Activated naive CD8-positive, alpha-beta T cell treated with anti-CD3 and anti-CD28 coated beads, Interleukin-2, amount 10 ng/mL, durations not matched to agents 7 days and 5 days (primary cell): ENCODE data around the gene NUBP1. TPM values are rescaled to one million over a fixed set of nuclear protein-coding genes. Genes with fewer than 3 reads are reported as not detected.
A peak's percentile ranks its signal among the peaks of the same experiment; 100 is the strongest.
"Not testable (repeated sequence)": the region's sequence is repeated elsewhere in the genome, so short reads cannot be mapped to it uniquely, and the experiment has no call there.

Source experiments
- ATAC-seq: fragments of 150-1000 bp; cut with Tn5 transposase; one replicate; pipeline ENCODE4 v1.10.0; 2021; ENCODE audit warnings: low read depth, moderate library complexity
- POLR2A ChIA-PET: fragments of 350-600 bp; sonication (Branson Sonifier 250); formaldehyde crosslinking; loops from one replicate; lab custom pipeline; 2021; ENCODE audit warnings: antibody characterized with exemption; lab: Charles Lee
- DNase-seq: peaks from one replicate; pipeline ENCODE4 v3.0.0; 2021
- H3K27ac Mint-ChIP-seq: one replicate; pipeline ENCODE4 v1.8.0; 2022; ENCODE audit warnings: mild to moderate bottlenecking, mixed read lengths
- H3K27me3 Mint-ChIP-seq: one replicate; pipeline ENCODE4 v1.8.0; 2022; ENCODE audit warnings: mild to moderate bottlenecking, moderate library complexity, mixed read lengths
- H3K36me3 Mint-ChIP-seq: one replicate; pipeline ENCODE4 v1.8.0; 2021; ENCODE audit warnings: mild to moderate bottlenecking, mixed read lengths
- H3K4me1 Mint-ChIP-seq: one replicate; pipeline ENCODE4 v1.8.0; 2021; ENCODE audit warnings: mixed read lengths
- H3K4me3 Mint-ChIP-seq: one replicate; pipeline ENCODE4 v1.8.0; 2022; ENCODE audit warnings: mild to moderate bottlenecking, moderate library complexity, mixed read lengths
- H3K9me3 Mint-ChIP-seq: one replicate; pipeline ENCODE4 v1.8.0; 2021; ENCODE audit warnings: mixed read lengths
- total RNA-seq, 2 experiments: library from RNA; stranded (reverse); gene quantifications; one replicate each; pipeline ENCODE4 v1.2.3, GENCODE V29; 2021

Gene NUBP1
- total RNA-seq, 2 experiments from 2014 or later: 24.5 to 24.6 TPM

- peaks cover 33% of the 10 kb centered on the region for H3K36me3 Mint-ChIP-seq
- no peak overlapping the region for H3K27ac Mint-ChIP-seq
- POLR2A ChIA-PET: no interaction called here
- H3K9me3 Mint-ChIP-seq: peaks cover 6% of the 10 kb centered on the region
- no peaks in the 10 kb centered on the region for H3K27me3 Mint-ChIP-seq
- peaks cover 10% of the 10 kb centered on the region for H3K4me1 Mint-ChIP-seq
- no peak for ATAC-seq
- no peak for DNase-seq
- no peak overlapping the region for H3K4me3 Mint-ChIP-seq
Observed at GRCh38 chr16:10760858-10761257, 17.2 kb downstream of the NUBP1 start.

- H3K4me1 Mint-ChIP-seq: peaks cover 14% of the 10 kb centered on the region
- DNase-seq (no peak), ATAC-seq (no peak)
- POLR2A ChIA-PET: no interaction called here
- peaks cover 6% of the 10 kb centered on the region for H3K9me3 Mint-ChIP-seq
- no peak overlapping the region for H3K4me3 Mint-ChIP-seq
- H3K36me3 Mint-ChIP-seq: peaks cover 33% of the 10 kb centered on the region
- H3K27me3 Mint-ChIP-seq: no peaks in the 10 kb centered on the region
- H3K27ac Mint-ChIP-seq: no peak overlapping the region
Observed at GRCh38 chr16:10761373-10761772, 17.7 kb downstream of the NUBP1 start.

GRCh38 chr16:10762336-10763016 lies 18.8 kb downstream of the NUBP1 start:
- Mint-ChIP-seq H3K4me3 (no peak overlapping the region), H3K27me3 (no peaks in the 10 kb centered on the region), H3K9me3 (peaks cover 6% of the 10 kb centered on the region), H3K4me1 (peaks cover 12% of the 10 kb centered on the region), H3K36me3 (peaks cover 33% of the 10 kb centered on the region), H3K27ac (no peak overlapping the region)
- DNase-seq (no peak), ATAC-seq (no peak)
- POLR2A ChIA-PET: no interaction called here

GRCh38 chr16:10763456-10763855 lies 19.8 kb downstream of the NUBP1 start:
- H3K27me3 Mint-ChIP-seq: no peaks in the 10 kb centered on the region
- POLR2A ChIA-PET: no interaction called here
- no peak overlapping the region for H3K4me3 Mint-ChIP-seq
- H3K4me1 Mint-ChIP-seq: peaks cover 12% of the 10 kb centered on the region
- ATAC-seq: no peak
- DNase-seq: no peak
- no peak overlapping the region for H3K27ac Mint-ChIP-seq
- peaks cover 6% of the 10 kb centered on the region for H3K9me3 Mint-ChIP-seq
- peaks cover 33% of the 10 kb centered on the region for H3K36me3 Mint-ChIP-seq

- H3K27ac Mint-ChIP-seq: no peak overlapping the region
- H3K36me3 Mint-ChIP-seq: peaks cover 28% of the 10 kb centered on the region
- H3K27me3 Mint-ChIP-seq: no peaks in the 10 kb centered on the region
- peaks cover 6% of the 10 kb centered on the region for H3K9me3 Mint-ChIP-seq
- POLR2A ChIA-PET: no interaction called here
- peak; percentile 63 for ATAC-seq
- no peak overlapping the region for H3K4me3 Mint-ChIP-seq
- no peak for DNase-seq
- peaks cover 14% of the 10 kb centered on the region for H3K4me1 Mint-ChIP-seq
Observed at GRCh38 chr16:10765772-10766171, 22.1 kb downstream of the NUBP1 start.

GRCh38 chr16:10767127-10767526 lies 23.5 kb downstream of the NUBP1 start:
- peaks cover 4% of the 10 kb centered on the region for H3K27me3 Mint-ChIP-seq

GRCh38 chr16:10769381-10769780 lies 25.7 kb downstream of the NUBP1 start:
- ATAC-seq: no peak
- POLR2A ChIA-PET: interaction anchor here (0.8 kb wide), 1 partner anchor 14 kb away, joined by 3 read pairs; no protein-coding TSS in a partner anchor

More at GRCh38 chr16:10767127-10767526, 23.5 kb downstream of the NUBP1 start:
- Mint-ChIP-seq H3K4me3 (no peak overlapping the region), H3K9me3 (peaks cover 6% of the 10 kb centered on the region), H3K4me1 (peaks cover 19% of the 10 kb centered on the region), H3K27ac (no peak overlapping the region), H3K36me3 (peaks cover 23% of the 10 kb centered on the region)
- DNase-seq (no peak), ATAC-seq (no peak)
- POLR2A ChIA-PET: no interaction called here

GRCh38 chr16:10770907-10771306 lies 27.3 kb downstream of the NUBP1 start:
- ATAC-seq: peak; percentile 42
- H3K36me3 Mint-ChIP-seq: no peaks in the 10 kb centered on the region
- peaks cover 20% of the 10 kb centered on the region for H3K27me3 Mint-ChIP-seq
- H3K9me3 Mint-ChIP-seq: no peaks in the 10 kb centered on the region
- POLR2A ChIA-PET: no interaction called here
- no peak for DNase-seq
- peaks cover 10% of the 10 kb centered on the region for H3K4me1 Mint-ChIP-seq
- peak overlapping the region; percentile 14 for H3K4me3 Mint-ChIP-seq
- no peak overlapping the region for H3K27ac Mint-ChIP-seq

More at GRCh38 chr16:10769381-10769780, 25.7 kb downstream of the NUBP1 start:
- Mint-ChIP-seq H3K27me3 (peaks cover 14% of the 10 kb centered on the region), H3K27ac (no peak overlapping the region), H3K4me3 (no peak overlapping the region), H3K36me3 (peaks cover 5% of the 10 kb centered on the region), H3K9me3 (no peaks in the 10 kb centered on the region), H3K4me1 (peaks cover 19% of the 10 kb centered on the region)
- DNase-seq: no peak

GRCh38 chr16:10776280-10776679 lies 32.6 kb downstream of the NUBP1 start:
- ATAC-seq: peak; percentile 84
- H3K4me1 Mint-ChIP-seq: peaks cover 4% of the 10 kb centered on the region
- DNase-seq: no peak
- peak overlapping the region; percentile 29 for H3K4me3 Mint-ChIP-seq
- no peaks in the 10 kb centered on the region for H3K9me3 Mint-ChIP-seq
- H3K27ac Mint-ChIP-seq: no peak overlapping the region
- POLR2A ChIA-PET: no interaction called here
- peaks cover 59% of the 10 kb centered on the region for H3K27me3 Mint-ChIP-seq
- H3K36me3 Mint-ChIP-seq: no peaks in the 10 kb centered on the region

GRCh38 chr16:10776923-10777322 lies 33.3 kb downstream of the NUBP1 start:
- POLR2A ChIA-PET: not testable (repeated sequence)

GRCh38 chr16:10777356-10777755 lies 33.7 kb downstream of the NUBP1 start:
- no peak overlapping the region for H3K27ac Mint-ChIP-seq

More at GRCh38 chr16:10776923-10777322, 33.3 kb downstream of the NUBP1 start:
- H3K4me3 Mint-ChIP-seq, H3K27ac Mint-ChIP-seq, DNase-seq, ATAC-seq, H3K36me3 Mint-ChIP-seq, H3K9me3 Mint-ChIP-seq, H3K4me1 Mint-ChIP-seq: not testable (repeated sequence)
- H3K27me3 Mint-ChIP-seq: peaks cover 60% of the 10 kb centered on the region

GRCh38 chr16:10779908-10780307 lies 36.3 kb downstream of the NUBP1 start:
- not testable (repeated sequence) for H3K4me1 Mint-ChIP-seq

More at GRCh38 chr16:10777356-10777755, 33.7 kb downstream of the NUBP1 start:
- Mint-ChIP-seq H3K36me3 (no peaks in the 10 kb centered on the region), H3K9me3 (no peaks in the 10 kb centered on the region), H3K4me1 (peaks cover 4% of the 10 kb centered on the region), H3K4me3 (no peak overlapping the region), H3K27me3 (peaks cover 62% of the 10 kb centered on the region)
- DNase-seq (no peak), ATAC-seq (no peak)
- POLR2A ChIA-PET: no interaction called here

GRCh38 chr16:10780628-10781027 lies 37.0 kb downstream of the NUBP1 start:
- Mint-ChIP-seq H3K4me1 (peaks cover 4% of the 10 kb centered on the region), H3K4me3 (no peak overlapping the region), H3K27ac (no peak overlapping the region), H3K27me3 (peaks cover 53% of the 10 kb centered on the region), H3K9me3 (no peaks in the 10 kb centered on the region), H3K36me3 (no peaks in the 10 kb centered on the region)
- ATAC-seq (no peak), DNase-seq (no peak)
- POLR2A ChIA-PET: no interaction called here

More at GRCh38 chr16:10779908-10780307, 36.3 kb downstream of the NUBP1 start:
- H3K36me3 Mint-ChIP-seq, DNase-seq, H3K27ac Mint-ChIP-seq, ATAC-seq, POLR2A ChIA-PET, H3K4me3 Mint-ChIP-seq, H3K9me3 Mint-ChIP-seq: not testable (repeated sequence)
- peaks cover 49% of the 10 kb centered on the region for H3K27me3 Mint-ChIP-seq

GRCh38 chr16:10782628-10783027 lies 39.0 kb downstream of the NUBP1 start:
- H3K36me3 Mint-ChIP-seq: no peaks in the 10 kb centered on the region
- no peaks in the 10 kb centered on the region for H3K9me3 Mint-ChIP-seq
- POLR2A ChIA-PET: no interaction called here
- no peak overlapping the region for H3K4me3 Mint-ChIP-seq
- no peaks in the 10 kb centered on the region for H3K4me1 Mint-ChIP-seq
- DNase-seq (no peak), ATAC-seq (no peak)
- H3K27ac Mint-ChIP-seq: no peak overlapping the region
- H3K27me3 Mint-ChIP-seq: peaks cover 49% of the 10 kb centered on the region
